Glomerular visceral epithelial cell (primary cell): ENCODE results near the gene CDK6.

Experiments
- DNase-seq: peaks from one replicate; pipeline ENCODE4 v3.0.0-alpha.2; 2016; ENCODE audit errors: extremely low spot score

The CDK6 gene

GRCh38 chr7:92793656-92794205 is 42.6 kb downstream of the CDK6 start:
- no peak for DNase-seq

GRCh38 chr7:92790992-92791391 is 45.4 kb downstream of the CDK6 start:
- DNase-seq, result peak; percentile 33

GRCh38 chr7:92788559-92789183 is 47.7 kb downstream of the CDK6 start:
- no peak for DNase-seq

DNA sequence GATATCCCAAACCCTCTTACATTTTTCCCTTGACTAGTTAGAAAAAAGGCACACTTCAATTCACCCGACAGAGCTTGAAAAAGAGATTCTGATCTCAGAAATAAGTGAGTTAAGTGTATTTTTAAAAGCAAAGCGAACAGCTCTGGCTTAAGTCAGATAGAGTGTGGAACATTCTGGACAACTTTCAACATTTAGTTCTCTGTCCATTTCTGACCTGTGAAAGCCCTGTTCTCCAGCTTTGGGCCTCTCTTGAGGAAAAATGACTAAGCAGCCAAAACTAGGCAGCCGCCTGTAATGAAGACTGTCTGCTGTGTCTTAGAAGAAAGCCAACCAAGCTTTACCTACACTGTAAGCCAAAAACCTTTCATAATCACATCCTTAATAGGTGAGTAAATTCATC is 50.5 kb downstream of the CDK6 start:
- DNase-seq, result no peak

GRCh38 chr7:92784935-92785334 is 51.4 kb downstream of the CDK6 start:
- no peak for DNase-seq

DNA sequence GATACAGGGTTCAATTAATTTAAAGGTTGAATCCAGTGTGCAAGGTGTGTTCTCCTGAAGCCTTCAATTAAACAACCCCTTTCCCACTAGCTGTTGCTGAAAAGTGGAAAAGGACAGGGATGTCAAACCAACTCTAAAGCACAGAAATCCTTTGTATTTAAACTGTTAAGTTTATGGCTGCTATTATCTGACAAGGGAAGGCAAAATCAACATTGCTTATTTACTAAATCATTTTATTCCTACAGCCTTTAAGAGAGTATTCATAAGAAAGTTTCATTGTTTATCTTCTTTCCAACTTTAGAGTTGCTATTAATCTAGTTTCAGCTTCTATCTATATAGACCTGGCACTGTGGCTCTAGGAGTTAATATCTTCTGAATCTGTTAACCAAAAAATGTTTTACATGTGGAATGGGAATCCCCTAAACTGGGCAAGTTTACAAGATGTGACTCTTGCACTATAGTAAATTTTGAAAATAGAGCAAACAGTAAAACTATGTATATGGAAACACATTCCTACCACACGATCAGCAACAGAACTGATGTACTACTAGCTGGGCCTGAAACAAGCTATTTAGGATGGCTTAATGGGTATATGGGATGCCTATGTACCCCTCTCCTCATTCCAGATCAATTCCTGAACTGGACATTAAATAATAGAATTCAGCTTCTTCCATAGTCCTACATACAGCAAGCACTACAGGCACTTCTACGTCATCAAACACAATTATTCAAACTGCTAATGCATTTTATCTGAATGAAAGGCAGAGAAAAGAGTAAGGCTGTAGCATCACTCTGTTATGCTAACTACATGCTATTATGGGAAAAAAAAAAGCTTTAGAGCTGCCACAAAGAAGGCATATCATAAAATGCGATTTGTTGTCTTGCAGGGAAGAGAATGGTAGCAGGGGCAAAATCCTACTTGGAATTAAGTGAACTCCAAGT is 52.8 kb downstream of the CDK6 start:
- DNase-seq, result no peak

GRCh38 chr7:92782855-92783254 is 53.5 kb downstream of the CDK6 start:
- DNase-seq, result no peak

DNA sequence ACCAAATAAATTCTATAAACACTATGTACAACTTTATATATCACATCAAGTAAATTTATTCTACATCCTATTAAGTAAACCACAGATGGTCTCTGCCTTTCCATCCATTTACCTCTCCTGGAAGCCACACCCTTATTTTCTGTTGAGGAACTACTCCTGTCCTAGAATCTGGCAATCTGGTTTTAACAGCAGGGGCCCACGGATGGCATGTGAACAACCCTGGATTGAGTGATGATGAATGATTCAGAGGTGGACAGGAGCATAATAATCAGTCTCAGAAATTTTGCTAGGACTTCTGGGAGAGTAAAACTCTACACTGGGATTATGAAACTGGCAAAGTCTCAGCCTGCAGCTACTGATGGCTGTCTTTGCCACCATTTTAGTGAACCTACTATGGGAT is 54.1 kb downstream of the CDK6 start:
- no peak for DNase-seq

- no peak for DNase-seq
Observed at GRCh38 chr7:92781117-92781720, 55.2 kb downstream of the CDK6 start.

GRCh38 chr7:92778972-92779371 is 57.4 kb downstream of the CDK6 start:
- peak; percentile 57 for DNase-seq

DNA sequence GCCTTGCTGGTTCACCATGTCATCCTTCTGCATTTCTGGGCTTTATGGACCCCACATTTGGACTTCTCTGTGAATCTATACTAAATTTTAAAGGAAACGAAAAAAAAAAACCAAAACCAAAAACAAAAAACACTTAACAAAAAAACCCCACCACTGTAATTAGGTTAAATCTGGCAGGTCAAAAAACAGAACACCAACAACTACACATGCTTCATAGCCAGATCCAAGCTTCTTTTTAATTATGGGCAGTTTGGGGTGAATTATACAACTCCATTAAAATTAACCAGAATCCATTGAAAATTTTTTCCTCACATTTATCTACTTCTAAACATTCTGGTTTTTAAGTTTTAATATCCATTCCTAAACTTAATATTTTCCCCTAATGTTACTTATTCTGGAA is 58.4 kb downstream of the CDK6 start:
- no peak for DNase-seq

- no peak for DNase-seq
Observed at GRCh38 chr7:92773808-92774207, 62.6 kb downstream of the CDK6 start.

- no peak for DNase-seq
Observed at GRCh38 chr7:92769844-92770243, 66.5 kb downstream of the CDK6 start.

DNA sequence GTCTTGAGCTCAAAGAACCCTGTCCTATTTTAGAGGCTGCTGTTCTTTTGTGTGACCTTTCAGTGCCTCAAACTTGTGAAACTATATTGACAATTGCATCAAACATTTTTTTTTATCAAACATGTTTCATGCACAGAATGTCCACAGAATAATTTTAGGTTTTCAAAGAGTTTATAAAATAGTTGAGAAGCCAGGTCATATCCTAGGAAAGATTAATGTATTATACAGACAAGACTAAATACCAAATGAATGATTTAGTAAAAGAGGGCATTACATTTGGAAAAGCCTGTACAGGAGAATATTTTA is 67.0 kb downstream of the CDK6 start:
- DNase-seq, result no peak

- DNase-seq, result no peak
Observed at GRCh38 chr7:92768501-92769393, 67.6 kb downstream of the CDK6 start.

DNA sequence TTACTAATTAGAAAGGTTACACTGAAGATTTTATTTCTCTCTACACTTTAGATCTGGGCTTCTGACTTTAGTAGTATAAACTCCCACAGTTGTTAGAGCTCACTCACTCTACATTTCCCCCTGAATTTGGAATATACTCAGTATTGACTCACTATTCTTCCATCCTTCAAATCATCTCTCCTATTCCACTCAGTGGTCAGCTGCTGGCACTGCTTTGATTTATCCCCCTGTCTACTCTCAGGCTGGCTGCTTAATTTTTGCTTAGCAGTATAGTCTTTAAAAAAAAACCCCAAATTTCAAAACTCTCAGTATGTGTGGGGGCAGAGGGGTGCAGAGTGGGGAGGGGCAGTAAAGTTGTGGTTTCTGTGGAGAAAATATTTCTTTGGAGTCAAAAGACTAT is 68.9 kb downstream of the CDK6 start:
- peak; percentile 40 for DNase-seq

DNA sequence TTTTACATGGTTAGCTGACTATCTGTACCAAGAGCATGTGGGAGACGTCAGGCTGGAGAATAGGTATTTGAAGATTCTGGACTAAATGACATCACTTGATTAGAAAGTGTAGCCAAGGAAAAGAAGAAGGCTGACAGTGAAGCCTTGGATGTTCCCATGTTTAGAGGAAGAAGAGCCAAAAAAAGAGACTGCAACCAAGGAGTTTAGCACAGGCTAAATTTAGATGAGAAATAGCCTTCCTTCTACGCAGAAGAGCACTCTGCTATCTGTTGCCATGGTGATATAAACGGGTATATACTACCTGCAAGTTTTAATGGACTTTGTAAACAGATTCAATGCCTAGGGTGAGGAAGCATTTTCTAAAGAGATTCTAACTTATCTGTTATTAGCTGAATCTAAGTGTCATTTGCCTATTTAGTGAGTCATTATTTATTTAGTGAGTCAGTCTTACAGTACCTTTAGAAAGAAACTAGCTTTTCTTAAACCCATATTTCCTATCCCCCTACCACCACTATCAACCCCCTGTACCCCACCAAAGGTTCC is 69.8 kb downstream of the CDK6 start:
- peak; percentile 56 for DNase-seq

DNA sequence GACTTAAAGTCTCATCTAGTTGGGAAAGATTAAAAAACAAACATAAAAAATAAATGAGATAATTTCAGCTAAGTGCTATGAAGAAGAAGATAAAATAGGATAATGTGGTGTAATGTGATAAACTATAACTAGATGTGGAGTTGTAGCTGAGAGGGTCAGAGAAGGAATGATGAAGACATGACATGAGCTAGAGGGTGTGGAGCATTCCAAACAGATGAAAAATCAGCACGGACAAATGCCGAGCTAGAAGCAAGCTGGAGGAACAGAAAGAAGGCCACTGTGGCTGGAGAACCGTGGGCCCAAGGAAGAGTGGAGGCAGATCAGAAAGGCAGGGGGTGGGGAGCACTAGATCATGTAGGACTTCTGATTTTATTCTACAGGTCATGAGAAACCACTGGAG is 70.6 kb downstream of the CDK6 start:
- DNase-seq, result peak; percentile 71

GRCh38 chr7:92763636-92764423 is 72.5 kb downstream of the CDK6 start:
- peak; percentile 76 for DNase-seq

GRCh38 chr7:92762851-92763250 is 73.5 kb downstream of the CDK6 start:
- no peak for DNase-seq
